Central memory CD8-positive, alpha-beta T cell (primary cell): ENCODE measurements around the gene NPFFR1.
"Not testable (repeated sequence)": the region's sequence is repeated elsewhere in the genome, so short reads cannot be mapped to it uniquely, and the experiment has no call there.

Source experiments
- ATAC-seq: fragments of 150-1000 bp; cut with Tn5 transposase; replicated peaks from 2 replicates; pipeline ENCODE4 v1.10.0; 2022; ENCODE audit warnings: mild to moderate bottlenecking, moderate FRiP score, moderate number of reproducible peaks; ENCODE audit not compliant: poor library complexity, severe bottlenecking; ENCODE audit errors: extremely low read depth
- DNase-seq, 2 donors: peaks; one replicate each; pipeline ENCODE4 v3.0.0; 2021; ENCODE audit warnings: low spot score in 2 of 2
- H3K27ac Mint-ChIP-seq: one replicate; pipeline ENCODE4 v1.8.0; 2022; ENCODE audit warnings: low read depth, mild to moderate bottlenecking, moderate library complexity, mixed read lengths
- H3K27me3 Mint-ChIP-seq: one replicate; pipeline ENCODE4 v1.8.0; 2022; ENCODE audit warnings: mixed read lengths
- H3K36me3 Mint-ChIP-seq: one replicate; pipeline ENCODE4 v1.8.0; 2022; ENCODE audit warnings: mild to moderate bottlenecking, moderate library complexity, mixed read lengths; ENCODE audit not compliant: insufficient read depth
- H3K4me1 Mint-ChIP-seq: one replicate; pipeline ENCODE4 v1.8.0; 2022; ENCODE audit warnings: mixed read lengths
- H3K4me3 Mint-ChIP-seq: one replicate; pipeline ENCODE4 v1.8.0; 2022; ENCODE audit warnings: mild to moderate bottlenecking, moderate library complexity, mixed read lengths
- H3K9me3 Mint-ChIP-seq: one replicate; pipeline ENCODE4 v1.8.0; 2022; ENCODE audit warnings: mixed read lengths

Gene NPFFR1

GRCh38 chr10:70271996-70272924, 11.5 kb downstream of the NPFFR1 start:
- H3K4me1 Mint-ChIP-seq, result peaks cover 7% of the 10 kb centered on the region
- DNase-seq (no peak), ATAC-seq (no peak)
- H3K27me3 Mint-ChIP-seq, result no peaks in the 10 kb centered on the region
- H3K9me3 Mint-ChIP-seq, result no peaks in the 10 kb centered on the region
- no peak overlapping the region for H3K4me3 Mint-ChIP-seq
- H3K27ac Mint-ChIP-seq, result peak overlapping the region; percentile 84
- H3K36me3 Mint-ChIP-seq, result no peaks in the 10 kb centered on the region

DNA sequence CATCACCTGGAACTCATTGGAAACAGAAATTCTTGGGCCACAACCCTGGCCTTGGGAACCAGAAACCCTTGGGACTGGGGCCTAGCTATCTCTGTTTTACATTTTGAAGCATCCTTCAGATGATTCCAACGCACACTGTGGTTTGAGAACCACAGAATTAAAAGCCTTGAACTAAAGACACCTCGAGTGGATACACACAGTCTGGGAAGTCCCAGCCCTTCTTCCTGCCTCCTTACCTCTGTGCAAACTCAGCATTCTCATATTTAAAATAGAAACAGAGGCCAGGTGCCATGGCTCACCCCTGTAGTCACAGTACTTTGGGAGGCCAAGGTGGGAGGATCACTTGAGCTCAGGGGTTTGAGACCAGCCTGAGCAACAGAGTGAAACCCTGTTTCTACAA, 12.9 kb downstream of the NPFFR1 start:
- H3K27ac Mint-ChIP-seq, result no peak overlapping the region
- H3K4me3 Mint-ChIP-seq, result no peak overlapping the region
- peaks cover 7% of the 10 kb centered on the region for H3K4me1 Mint-ChIP-seq
- no peak for DNase-seq
- no peak for ATAC-seq
- no peaks in the 10 kb centered on the region for H3K27me3 Mint-ChIP-seq
- H3K36me3 Mint-ChIP-seq, result no peaks in the 10 kb centered on the region
- no peaks in the 10 kb centered on the region for H3K9me3 Mint-ChIP-seq

GRCh38 chr10:70269741-70270140, 14.1 kb downstream of the NPFFR1 start:
- no peaks in the 10 kb centered on the region for H3K9me3 Mint-ChIP-seq
- no peak overlapping the region for H3K4me3 Mint-ChIP-seq
- peaks cover 7% of the 10 kb centered on the region for H3K4me1 Mint-ChIP-seq
- no peak overlapping the region for H3K27ac Mint-ChIP-seq
- DNase-seq (no peak), ATAC-seq (no peak)
- no peaks in the 10 kb centered on the region for H3K36me3 Mint-ChIP-seq
- H3K27me3 Mint-ChIP-seq, result no peaks in the 10 kb centered on the region

DNA sequence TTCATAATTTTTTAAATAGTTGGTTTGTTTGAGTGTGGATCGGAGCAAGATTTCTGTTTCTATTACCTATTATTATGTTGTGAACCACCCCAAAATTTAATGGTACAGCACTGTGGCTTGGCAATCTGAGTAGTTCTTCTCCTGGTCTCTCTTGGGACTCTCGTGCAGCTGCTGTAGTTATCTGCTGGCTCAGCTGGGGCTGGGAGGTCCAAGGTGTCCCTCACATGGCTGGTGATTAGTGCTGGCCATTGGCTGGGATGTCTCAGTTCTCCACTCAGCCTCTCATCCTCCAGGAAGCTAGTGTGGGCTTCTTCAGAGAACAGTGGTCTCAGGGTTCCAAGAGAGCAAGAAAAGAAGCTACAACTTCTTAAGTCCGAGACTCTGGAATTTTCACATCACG, 15.4 kb downstream of the NPFFR1 start:
- Mint-ChIP-seq H3K27ac (no peak overlapping the region), H3K9me3 (no peaks in the 10 kb centered on the region), H3K27me3 (no peaks in the 10 kb centered on the region), H3K4me1 (peaks cover 7% of the 10 kb centered on the region), H3K36me3 (no peaks in the 10 kb centered on the region), H3K4me3 (no peak overlapping the region)
- DNase-seq (no peak), ATAC-seq (no peak)

DNA sequence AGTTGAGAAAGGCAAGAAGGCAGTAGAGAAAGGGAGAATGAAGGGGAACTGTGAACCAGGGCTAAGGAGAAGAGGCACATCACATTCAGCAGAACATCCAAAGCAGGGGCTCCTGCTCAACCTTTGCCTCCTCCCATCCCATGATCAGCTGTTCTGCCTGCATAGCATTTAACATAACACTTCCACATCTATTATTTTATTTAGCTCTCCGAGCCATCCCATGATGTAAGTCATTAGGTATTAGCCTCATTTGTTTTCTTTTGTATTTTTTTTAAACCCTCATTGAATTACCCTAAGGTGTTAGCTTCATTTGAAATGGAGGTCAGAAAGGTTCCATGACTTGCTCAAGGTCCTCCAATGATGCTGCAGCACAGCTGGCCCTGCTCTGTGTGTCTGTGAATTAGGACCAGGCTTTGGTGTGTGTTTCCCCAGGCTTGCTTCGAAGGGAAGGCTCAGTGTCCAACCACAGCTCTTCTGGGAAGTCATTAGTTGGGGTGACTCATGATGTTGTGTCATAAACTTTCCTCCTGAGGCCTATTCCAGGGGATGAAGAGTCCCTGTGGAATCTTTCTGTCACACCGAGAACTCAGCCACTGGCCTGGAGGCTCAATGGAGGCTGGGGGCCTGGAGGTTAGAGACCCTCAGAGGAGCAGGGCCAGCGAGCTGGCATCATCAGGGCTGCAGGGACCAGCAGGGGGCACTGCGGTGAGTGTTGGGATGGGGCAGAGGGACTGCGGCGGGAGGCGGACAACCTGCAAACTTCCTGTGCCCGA, 16.5 kb downstream of the NPFFR1 start:
- no peaks in the 10 kb centered on the region for H3K27me3 Mint-ChIP-seq
- ATAC-seq, result no peak
- H3K9me3 Mint-ChIP-seq, result no peaks in the 10 kb centered on the region

GRCh38 chr10:70266701-70267100, 17.1 kb downstream of the NPFFR1 start:
- Mint-ChIP-seq H3K9me3 (no peaks in the 10 kb centered on the region), H3K27ac (no peak overlapping the region), H3K4me3 (no peak overlapping the region), H3K27me3 (peaks cover under 1% of the 10 kb centered on the region), H3K4me1 (no peaks in the 10 kb centered on the region), H3K36me3 (no peaks in the 10 kb centered on the region)
- DNase-seq (no peak), ATAC-seq (no peak)

More for the DNA sequence above, 16.5 kb downstream of the NPFFR1 start:
- H3K27ac Mint-ChIP-seq, result no peak overlapping the region
- peaks cover 2% of the 10 kb centered on the region for H3K4me1 Mint-ChIP-seq
- H3K36me3 Mint-ChIP-seq, result no peaks in the 10 kb centered on the region
- no peak for DNase-seq
- no peak overlapping the region for H3K4me3 Mint-ChIP-seq

DNA sequence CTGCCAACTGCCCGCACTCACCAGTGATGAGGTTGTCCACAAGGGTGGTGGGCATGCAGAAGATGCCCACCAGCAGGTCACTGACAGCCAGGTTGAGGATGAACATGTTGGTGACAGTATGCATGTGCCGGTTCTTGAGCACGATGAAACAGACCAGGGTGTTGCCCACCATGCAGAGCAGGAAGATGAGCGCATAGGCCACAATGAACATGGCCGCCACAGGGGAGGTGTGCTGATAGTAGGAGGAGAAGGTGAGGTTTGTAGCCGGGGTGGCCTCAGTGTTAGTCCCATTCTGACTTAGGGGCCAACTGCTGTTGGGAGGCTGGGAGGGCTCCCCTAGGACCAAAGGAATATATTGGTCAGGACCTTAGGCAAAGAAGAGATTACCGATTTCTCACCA, 17.7 kb downstream of the NPFFR1 start:
- no peak for ATAC-seq
- Mint-ChIP-seq H3K4me1 (no peaks in the 10 kb centered on the region), H3K36me3 (no peaks in the 10 kb centered on the region), H3K27me3 (peaks cover 7% of the 10 kb centered on the region), H3K4me3 (no peak overlapping the region), H3K9me3 (peaks cover 3% of the 10 kb centered on the region), H3K27ac (no peak overlapping the region)
- no peak for DNase-seq

GRCh38 chr10:70265032-70265689, 18.6 kb downstream of the NPFFR1 start:
- no peaks in the 10 kb centered on the region for H3K36me3 Mint-ChIP-seq
- no peak for ATAC-seq
- H3K9me3 Mint-ChIP-seq, result peaks cover 6% of the 10 kb centered on the region
- no peak overlapping the region for H3K27ac Mint-ChIP-seq
- no peak for DNase-seq
- no peak overlapping the region for H3K4me3 Mint-ChIP-seq
- H3K27me3 Mint-ChIP-seq, result peaks cover 10% of the 10 kb centered on the region
- no peaks in the 10 kb centered on the region for H3K4me1 Mint-ChIP-seq

DNA sequence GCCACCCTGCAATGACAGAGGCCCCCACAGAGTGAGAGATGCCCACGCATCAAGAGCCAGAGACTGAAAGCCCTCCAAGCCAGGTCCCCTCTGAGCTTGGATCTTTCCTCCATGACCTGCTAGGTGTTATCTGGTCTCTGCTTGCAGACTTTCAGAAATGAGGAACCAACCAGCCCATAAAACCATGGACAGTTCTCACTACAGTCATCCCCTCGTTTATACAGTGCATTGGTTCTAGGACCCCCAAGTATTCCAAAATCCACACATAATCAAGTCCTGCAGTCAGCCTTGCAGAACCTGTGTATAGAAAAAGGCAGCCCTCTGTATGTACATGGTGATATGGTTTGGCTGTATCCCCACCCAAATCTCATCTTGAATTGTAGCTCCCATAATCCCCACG, 23.1 kb downstream of the NPFFR1 start:
- Mint-ChIP-seq H3K4me1 (no peaks in the 10 kb centered on the region), H3K4me3 (no peak overlapping the region), H3K9me3 (peaks cover 6% of the 10 kb centered on the region), H3K27me3 (peaks cover 16% of the 10 kb centered on the region), H3K27ac (no peak overlapping the region), H3K36me3 (no peaks in the 10 kb centered on the region)
- ATAC-seq, result no peak
- DNase-seq, result no peak

DNA sequence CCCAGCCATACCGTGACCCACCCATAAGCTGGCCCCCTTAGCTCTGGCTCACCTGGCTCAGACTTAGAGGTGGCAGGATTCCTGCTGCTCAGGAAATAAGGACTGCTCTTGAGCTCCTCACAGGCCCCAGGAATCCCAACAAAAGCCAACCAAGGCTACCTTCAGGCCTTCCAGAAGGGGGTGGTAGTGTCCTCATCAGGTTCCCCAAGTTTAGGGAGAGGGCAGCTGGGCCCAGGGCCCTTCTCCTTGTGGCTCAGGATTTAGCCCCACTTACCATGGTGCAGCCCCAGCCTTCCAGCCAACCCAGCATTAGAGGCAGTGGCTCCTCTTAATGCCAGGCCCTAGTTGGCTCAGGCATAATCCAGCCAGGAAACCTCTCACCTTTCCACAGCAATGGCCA, 23.5 kb downstream of the NPFFR1 start:
- Mint-ChIP-seq H3K4me3 (no peak overlapping the region), H3K9me3 (peaks cover 6% of the 10 kb centered on the region), H3K36me3 (no peaks in the 10 kb centered on the region), H3K4me1 (no peaks in the 10 kb centered on the region), H3K27me3 (peaks cover 21% of the 10 kb centered on the region), H3K27ac (no peak overlapping the region)
- DNase-seq, result no peak
- ATAC-seq, result no peak

DNA sequence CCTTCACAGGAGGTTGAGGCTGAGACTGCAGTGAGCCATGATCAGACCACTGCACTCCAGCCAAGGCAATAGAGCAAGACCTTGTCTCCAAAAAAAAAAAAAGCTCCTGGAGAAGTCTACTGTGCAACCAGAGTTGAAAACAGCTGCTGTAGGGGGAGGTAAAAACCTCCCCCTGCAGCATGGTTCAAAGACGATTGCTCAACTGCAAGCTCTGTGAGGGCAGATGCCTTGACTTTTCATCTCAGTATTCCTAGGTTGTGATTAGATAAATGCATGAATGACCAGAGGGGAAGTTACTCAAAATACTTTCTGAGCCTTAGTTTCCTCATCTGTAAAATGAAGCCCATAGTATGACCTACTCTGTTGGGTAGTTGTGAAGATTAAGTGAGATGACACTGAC, 25.6 kb downstream of the NPFFR1 start:
- Mint-ChIP-seq H3K9me3 (peaks cover 6% of the 10 kb centered on the region), H3K4me1 (no peaks in the 10 kb centered on the region), H3K4me3 (no peak overlapping the region), H3K36me3 (no peaks in the 10 kb centered on the region), H3K27ac (no peak overlapping the region), H3K27me3 (peaks cover 35% of the 10 kb centered on the region)
- DNase-seq (no peak), ATAC-seq (no peak)

DNA sequence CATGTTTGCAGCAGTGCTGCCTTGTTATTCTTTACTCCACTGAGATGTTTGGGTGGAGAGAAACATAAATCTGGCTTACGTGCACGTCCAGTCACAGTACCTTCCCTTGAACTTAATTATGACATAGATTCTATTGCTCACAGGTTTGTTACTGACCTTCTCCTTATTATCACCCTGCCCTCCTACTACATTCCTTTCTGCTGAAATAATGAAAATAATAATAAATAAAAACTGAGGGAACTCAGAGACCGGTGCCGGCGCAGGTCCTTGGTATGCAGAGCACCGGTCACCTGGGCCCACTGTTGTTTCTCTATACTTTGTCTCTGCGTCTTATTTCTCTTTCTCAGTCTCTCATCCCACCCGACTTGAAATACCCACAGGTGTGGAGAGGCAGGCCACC, 26.0 kb downstream of the NPFFR1 start:
- not testable (repeated sequence) for H3K36me3 Mint-ChIP-seq, H3K4me3 Mint-ChIP-seq, H3K27ac Mint-ChIP-seq, DNase-seq, H3K4me1 Mint-ChIP-seq, ATAC-seq, H3K9me3 Mint-ChIP-seq
- peaks cover 39% of the 10 kb centered on the region for H3K27me3 Mint-ChIP-seq
